IMR-90 (cell line): ENCODE measurements around the gene MAT2A. TPM values are rescaled to one million over a fixed set of nuclear protein-coding genes. Genes with fewer than 3 reads are reported as not detected.
A peak's percentile ranks its signal among the peaks of the same experiment; 100 is the strongest.

Source experiments
- ATAC-seq: fragments of 200-7000 bp; cut with Tn5 transposase; 2 replicates; pipeline ENCODE4 v1.9.1; 2020; ENCODE audit warnings: low read depth, mild to moderate bottlenecking, moderate library complexity
- BruUV-seq: library from RNA; stranded (reverse); fragments of 400-500 nt; replicated peaks from 2 replicates; lab custom pipeline; 2021; lab: Mats Ljungman, UMichigan
- CTCF ChIA-PET: fragments of 300-600 bp; formaldehyde crosslinking; extraction: SDS; loops from one replicate; lab custom pipeline; 2021; ENCODE audit warnings: antibody characterized with exemption; lab: Yijun Ruan, JAX
- POLR2A ChIA-PET: fragments of 300-600 bp; sonication (Branson Sonifier 250); formaldehyde crosslinking; loops from one replicate; lab custom pipeline; 2022; ENCODE audit warnings: antibody characterized with exemption; ENCODE audit not compliant: unreplicated experiment; lab: Charles Lee
- DNase-seq: peaks from one replicate; pipeline ENCODE4 v3.0.0; 2013
- H2AFZ ChIP-seq: replicated peaks from 2 replicates; pipeline ENCODE3; 2013; ENCODE audit warnings: low read length, mild to moderate bottlenecking; ENCODE audit not compliant: poor library complexity
- H2AK5ac ChIP-seq: 2 replicates; pipeline ENCODE4 v1.6.1; 2013; ENCODE audit warnings: low read depth, low read length, inconsistent platforms
- H2AK9ac ChIP-seq: replicated peaks from 2 replicates; pipeline ENCODE3; 2013; ENCODE audit warnings: mild to moderate bottlenecking, low read depth, low read length, moderate library complexity; ENCODE audit not compliant: poor library complexity
- H2BK120ac ChIP-seq: 2 replicates; pipeline ENCODE4 v1.6.1; 2013; ENCODE audit warnings: low read depth, low read length, inconsistent platforms
- H2BK15ac ChIP-seq: 3 replicates; pipeline ENCODE4 v1.6.1; 2013; ENCODE audit warnings: low read depth, low read length, inconsistent platforms
- H2BK20ac ChIP-seq: 2 replicates; pipeline ENCODE4 v1.6.1; 2013; ENCODE audit warnings: low read depth, mild to moderate bottlenecking, inconsistent platforms, low read length, moderate library complexity
- H2BK5ac ChIP-seq: 2 replicates; pipeline ENCODE4 v1.6.1; 2013; ENCODE audit warnings: mild to moderate bottlenecking, low read depth, low read length, inconsistent platforms; ENCODE audit not compliant: poor library complexity, severe bottlenecking
- H3K14ac ChIP-seq: replicated peaks from 2 replicates; pipeline ENCODE4 v1.6.1; 2013; ENCODE audit warnings: low read depth, low read length, inconsistent platforms
- H3K18ac ChIP-seq: 2 replicates; pipeline ENCODE4 v1.6.1; 2013; ENCODE audit warnings: low read depth, low read length, control low read depth
- H3K23ac ChIP-seq: 2 replicates; pipeline ENCODE4 v1.6.1; 2013; ENCODE audit warnings: low read depth, low read length, inconsistent platforms
- H3K27ac ChIP-seq: 2 replicates; pipeline ENCODE4 v1.5.1; 2013; ENCODE audit warnings: mild to moderate bottlenecking, control low read depth, low read length; ENCODE audit not compliant: insufficient read depth
- H3K27me3 ChIP-seq: 2 replicates; pipeline ENCODE4 v1.6.1; 2013; ENCODE audit warnings: low read length; ENCODE audit not compliant: control insufficient read depth, insufficient read depth
- H3K36me3 ChIP-seq: 2 replicates; pipeline ENCODE4 v1.6.1; 2013; ENCODE audit warnings: low read length, mixed read lengths; ENCODE audit not compliant: control insufficient read depth, insufficient read depth
- H3K4ac ChIP-seq: 2 replicates; pipeline ENCODE4 v1.6.1; 2013; ENCODE audit warnings: low read depth, low read length, inconsistent platforms
- H3K4me1 ChIP-seq: 2 replicates; pipeline ENCODE4 v1.6.1; 2013; ENCODE audit warnings: low read length, mixed read lengths; ENCODE audit not compliant: control insufficient read depth, insufficient read depth
- H3K4me2 ChIP-seq: 2 replicates; pipeline ENCODE4 v1.6.1; 2013; ENCODE audit warnings: low read depth, mild to moderate bottlenecking, control low read depth, low read length, moderate library complexity
- H3K4me3 ChIP-seq: 2 replicates; pipeline ENCODE4 v1.5.1; 2013; ENCODE audit warnings: low read depth, mild to moderate bottlenecking, control low read depth, low read length, moderate library complexity; ENCODE audit not compliant: insufficient read depth
- H3K56ac ChIP-seq: 2 replicates; pipeline ENCODE4 v1.6.1; 2013; ENCODE audit warnings: low read length, inconsistent platforms; ENCODE audit not compliant: insufficient read depth; ENCODE audit errors: extremely low read depth
- H3K79me1 ChIP-seq, 2 experiments: 2 replicates each; pipeline ENCODE4 v1.6.1; 2013; ENCODE audit warnings: low read length in 2 of 2, inconsistent platforms in 1 of 2, low read depth in 1 of 2
- H3K9ac ChIP-seq: 2 replicates; pipeline ENCODE4 v1.6.1; 2013; ENCODE audit warnings: low read depth, low read length, control low read depth
- H3K9me1 ChIP-seq: 2 replicates; pipeline ENCODE4 v1.6.1; 2013; ENCODE audit warnings: low read length, inconsistent platforms; ENCODE audit not compliant: insufficient read depth
- H3K9me3 ChIP-seq: 2 replicates; pipeline ENCODE4 v1.6.1; 2013; ENCODE audit warnings: low read length; ENCODE audit not compliant: control insufficient read depth, insufficient read depth
- H4K20me1 ChIP-seq: 2 replicates; pipeline ENCODE4 v1.6.1; 2013; ENCODE audit warnings: low read length, inconsistent platforms; ENCODE audit not compliant: insufficient read depth
- H4K5ac ChIP-seq: 2 replicates; pipeline ENCODE4 v1.6.1; 2013; ENCODE audit warnings: mild to moderate bottlenecking, low read depth, low read length, control low read depth
- H4K8ac ChIP-seq, 2 experiments: 2 replicates each; pipeline ENCODE4 v1.6.1; 2013; ENCODE audit warnings: low read depth in 2 of 2, low read length in 2 of 2, control low read depth in 1 of 2, inconsistent platforms in 1 of 2
- H4K91ac ChIP-seq: 2 replicates; pipeline ENCODE4 v1.6.1; 2013; ENCODE audit warnings: low read depth, low read length, inconsistent platforms; ENCODE audit not compliant: insufficient read depth
- BHLHE40 ChIP-seq: fragments of 150-350 bp; IDR thresholded peaks from 2 replicates; pipeline ENCODE4 v1.6.1; 2016; ENCODE audit warnings: mild to moderate bottlenecking, low read depth, low read length
- CEBPB ChIP-seq: IDR thresholded peaks from 2 replicates; pipeline ENCODE4 v1.6.1; 2012; ENCODE audit warnings: low read depth, low read length, improper control_type of control experiment
- CHD1 ChIP-seq: IDR thresholded peaks from 2 replicates; pipeline ENCODE4 v1.6.1; 2012; ENCODE audit warnings: low read depth, low read length, improper control_type of control experiment
- ELK1 ChIP-seq: fragments of 150-350 bp; IDR thresholded peaks from 2 replicates; pipeline ENCODE4 v1.6.1; 2016; ENCODE audit warnings: low read depth, mild to moderate bottlenecking, low read length, moderate library complexity, borderline replicate concordance
- MAFK ChIP-seq: IDR thresholded peaks from 2 replicates; pipeline ENCODE4 v1.6.1; 2012; ENCODE audit warnings: low read depth, low read length, improper control_type of control experiment
- MXI1 ChIP-seq: IDR thresholded peaks from 2 replicates; pipeline ENCODE4 v1.6.1; 2012; ENCODE audit warnings: low read depth, mild to moderate bottlenecking, low read length, moderate library complexity, borderline replicate concordance
- NFE2L2 ChIP-seq: fragments of 150-350 bp; IDR thresholded peaks from 2 replicates; pipeline ENCODE4 v1.6.1; 2016; ENCODE audit warnings: low read depth, mild to moderate bottlenecking, low read length
- POLR2A ChIP-seq: IDR thresholded peaks from 2 replicates; pipeline ENCODE4 v1.6.1; 2012; ENCODE audit warnings: mild to moderate bottlenecking, low read depth, low read length
- RAD21 ChIP-seq: IDR thresholded peaks from 2 replicates; pipeline ENCODE4 v1.6.1; 2012; ENCODE audit warnings: low read length, improper control_type of control experiment
- SMC3 ChIP-seq: fragments of 150-350 bp; IDR thresholded peaks from 2 replicates; pipeline ENCODE4 v1.6.1; 2016; ENCODE audit warnings: low read depth, mild to moderate bottlenecking, antibody characterized with exemption, low read length, moderate library complexity
- USF2 ChIP-seq: fragments of 150-350 bp; IDR thresholded peaks from 2 replicates; pipeline ENCODE4 v1.6.1; 2017; ENCODE audit warnings: mild to moderate bottlenecking, antibody characterized with exemption, low read length, low read depth
- WGBS, 2 experiments: methylation state at CpG; one replicate each; pipeline versions ENCODE4 v1.1.5 to v1.1.7; 2013; ENCODE audit warnings: missing lambda C conversion rate in 2 of 2; ENCODE audit not compliant: insufficient read length in 1 of 2; ENCODE audit errors: extremely low coverage in 2 of 2; 5-methylcytosine and 5-hydroxymethylcytosine counted together
- dilution Hi-C: fragments of 300-500 bp; cut with HindIII; formaldehyde crosslinking; loops from one replicate; pipeline ENCODE4 v1.14.3; 2018; ENCODE audit warnings: low sequenced_read_pairs; ENCODE audit not compliant: unreplicated experiment
- in situ Hi-C: fragments of 300-500 bp; cut with MboI; formaldehyde crosslinking; loops from 3 replicates; pipeline ENCODE4 v1.14.3; 2019; ENCODE audit warnings: low sequenced_read_pairs, inconsistent platforms, mixed read lengths
- intact Hi-C: fragments of 100-400 bp; cut with micrococcal nuclease; formaldehyde crosslinking; loops from 2 replicates; pipeline ENCODE4 v1.10.0; 2022
- polyA plus RNA-seq, 3 experiments: library from polyadenylated mRNA; depleted of rRNA; stranded (reverse); fragments of >200 nt; gene quantifications; 2 replicates each; pipeline ENCODE4 v1.2.3, GENCODE V29; 2012; ENCODE audit warnings: low replicate concordance in 1 of 3
- total RNA-seq: library from RNA; depleted of rRNA; stranded (reverse); fragments of >200 nt; gene quantifications from 2 replicates; pipeline ENCODE4 v1.2.3, GENCODE V29; 2012
- TF ChIP-seq, protein P1 (sequence below): conservative IDR thresholded peaks from 2 replicates; pipeline ENCODE4 v1.5.1; 2012; ENCODE audit warnings: mild to moderate bottlenecking, low read depth, low read length, improper control_type of control experiment

Gene MAT2A
- total and polyA plus RNA-seq, 2 of the 4 experiments (the other 2 are of a cell fraction): 94.1 to 223 TPM

DNA sequence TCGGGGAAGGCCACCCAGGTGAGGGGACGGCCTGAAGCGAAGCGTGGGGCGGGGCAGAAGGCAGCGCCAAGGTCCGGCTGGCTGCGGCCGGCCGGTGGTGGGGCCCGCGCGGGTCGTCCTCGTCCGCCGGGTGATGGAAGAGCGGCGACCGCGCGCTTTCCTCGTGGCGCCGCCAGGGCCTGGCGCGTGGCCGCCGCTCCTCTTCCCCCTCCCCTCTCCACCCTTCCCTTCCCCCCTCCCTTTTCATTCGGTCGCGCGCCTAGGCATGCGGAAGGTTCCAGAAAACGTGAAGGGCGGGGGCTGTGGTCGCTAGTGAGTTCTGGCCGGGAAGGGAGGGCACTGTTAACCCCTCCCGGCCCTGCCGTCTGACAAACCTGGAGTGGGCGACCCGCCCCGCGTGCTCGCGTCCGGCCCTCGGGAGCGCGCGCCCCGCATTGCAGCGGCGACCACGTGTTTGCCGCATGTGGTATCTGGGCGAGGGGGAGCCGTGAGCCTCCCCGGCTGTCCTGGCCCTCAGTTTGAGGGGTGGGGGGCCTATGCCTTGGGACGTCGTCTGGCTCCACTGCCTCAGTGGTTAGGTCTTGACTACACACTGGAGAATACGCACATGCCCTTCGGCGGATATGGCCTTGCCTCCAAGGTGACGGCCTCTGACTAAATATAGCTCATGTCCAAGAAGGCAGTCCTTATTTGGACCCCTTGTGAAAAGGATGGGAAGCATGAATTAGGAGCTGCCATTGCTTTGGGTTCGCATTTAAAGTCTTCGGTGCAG, 579 bp downstream of the MAT2A start:
- Histone ChIP-seq H3K18ac (peak overlapping the region; percentile 82), H3K4me2 (peak overlapping the region; percentile 72), H3K79me1 (peaks cover 20 to 47% of the 10 kb centered on the region in 2 experiments), H3K9ac (peak overlapping the region; percentile 97), H2BK20ac (no peak overlapping the region), H4K20me1 (peaks cover 55% of the 10 kb centered on the region), H2BK15ac (peak overlapping the region; percentile 41; the same call in 1 of the 3 replicates), H2AK9ac (peak overlapping the region; percentile 100), H4K91ac (peak overlapping the region; percentile 98), H3K36me3 (peaks cover 23% of the 10 kb centered on the region), H4K5ac (peak overlapping the region; percentile 28), H3K9me3 (no peaks in the 10 kb centered on the region), H3K14ac (peak overlapping the region; percentile 99), H2BK5ac (peak overlapping the region; percentile 91), H3K23ac (peak overlapping the region; percentile 97), H3K27me3 (no peaks in the 10 kb centered on the region), H3K4me3 (peak overlapping the region; percentile 78), H3K4me1 (peaks cover 10% of the 10 kb centered on the region), H2BK120ac (peak overlapping the region; percentile 78; the same call in 1 of the 2 replicates), H3K56ac (peak overlapping the region; percentile 83), H3K4ac (peak overlapping the region; percentile 97), H3K9me1 (peaks cover 8% of the 10 kb centered on the region; the same call in 1 of the 2 replicates), H4K8ac (peak overlapping the region; percentile 92 to 97), H3K27ac (peak overlapping the region; percentile 92), H2AK5ac (peak overlapping the region; percentile 98), H2AFZ (peak overlapping the region; percentile 80)
- 1% methylated on average over 27 of the region's 67 CpGs; no CpG with 5 or more reads in 1 of the 2 experiments for WGBS, 2 experiments
- TF ChIP-seq MXI1: peak; percentile 97
- no peak for TF ChIP-seq CEBPB
- 0 out of 2 replicates have a peak, but pooled peaks have one; percentile 9 for TF ChIP-seq CHD1
- peak; percentile 48; the same call in 1 of the 2 replicates for TF ChIP-seq USF2
- TF ChIP-seq, protein P1, sequence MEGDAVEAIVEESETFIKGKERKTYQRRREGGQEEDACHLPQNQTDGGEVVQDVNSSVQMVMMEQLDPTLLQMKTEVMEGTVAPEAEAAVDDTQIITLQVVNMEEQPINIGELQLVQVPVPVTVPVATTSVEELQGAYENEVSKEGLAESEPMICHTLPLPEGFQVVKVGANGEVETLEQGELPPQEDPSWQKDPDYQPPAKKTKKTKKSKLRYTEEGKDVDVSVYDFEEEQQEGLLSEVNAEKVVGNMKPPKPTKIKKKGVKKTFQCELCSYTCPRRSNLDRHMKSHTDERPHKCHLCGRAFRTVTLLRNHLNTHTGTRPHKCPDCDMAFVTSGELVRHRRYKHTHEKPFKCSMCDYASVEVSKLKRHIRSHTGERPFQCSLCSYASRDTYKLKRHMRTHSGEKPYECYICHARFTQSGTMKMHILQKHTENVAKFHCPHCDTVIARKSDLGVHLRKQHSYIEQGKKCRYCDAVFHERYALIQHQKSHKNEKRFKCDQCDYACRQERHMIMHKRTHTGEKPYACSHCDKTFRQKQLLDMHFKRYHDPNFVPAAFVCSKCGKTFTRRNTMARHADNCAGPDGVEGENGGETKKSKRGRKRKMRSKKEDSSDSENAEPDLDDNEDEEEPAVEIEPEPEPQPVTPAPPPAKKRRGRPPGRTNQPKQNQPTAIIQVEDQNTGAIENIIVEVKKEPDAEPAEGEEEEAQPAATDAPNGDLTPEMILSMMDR: no peak
- TF ChIP-seq NFE2L2: no peak
- peak; percentile 44 for TF ChIP-seq BHLHE40
- no peak for TF ChIP-seq POLR2A
- TF ChIP-seq SMC3: no peak
- TF ChIP-seq ELK1: no peak
- TF ChIP-seq RAD21: no peak
- no peak for TF ChIP-seq MAFK
- CTCF ChIA-PET: interaction anchor here (0.9 to 2.4 kb wide), 5 partner anchors 24 to 120 kb away, joined by 3 to 7 read pairs (median 4); no protein-coding TSS in a partner anchor
- DNase-seq (peak; percentile 61), ATAC-seq (peak; percentile 29)
- BruUV-seq: no TSS peak
- in situ Hi-C loops (no loop called here), intact Hi-C loops (loop anchor here (2.0 to 10.0 kb wide), 4 partner anchors 33 to 475 kb away; no protein-coding TSS in a partner anchor), dilution Hi-C loops (no loop called here)
- POLR2A ChIA-PET: interaction anchor here (0.6 to 3.6 kb wide), 13 partner anchors 11 to 220 kb away, joined by 3 to 42 read pairs (median 6); no protein-coding TSS in a partner anchor
